ENCODE data around the gene BRSK2.

DNA sequence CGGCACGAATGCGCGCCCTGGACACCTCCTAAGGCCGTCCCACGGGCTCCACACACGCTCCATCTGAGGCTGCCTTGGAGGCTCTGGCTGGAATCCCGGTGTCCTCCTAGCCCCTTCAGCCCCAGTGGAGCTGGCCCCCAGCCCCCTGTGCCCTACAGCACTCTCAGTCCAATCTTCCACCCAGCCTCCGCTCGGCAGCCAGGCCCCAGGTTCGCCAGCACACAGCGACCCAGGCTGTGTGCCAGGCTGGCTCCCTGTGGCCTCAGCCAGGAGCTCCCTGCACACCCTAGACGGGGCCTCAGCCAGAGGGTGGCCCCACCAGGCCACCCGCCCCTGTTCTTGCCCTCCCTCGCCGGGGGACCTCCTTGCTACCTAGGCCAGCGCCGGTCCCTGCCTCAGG, 78.3 kb downstream of the BRSK2 start:
- TF ChIP-seq CTCF (IDR thresholded peaks at IDR 0.05; ENCODE audit: low read length) (no peak), EZH2 (IDR thresholded peaks at IDR 0.05; ENCODE audit: borderline replicate concordance, low read length) (no peak)
